HFF-Myc (cell line): ENCODE data around the gene C9orf152.

ENCODE experiments used
- DNase-seq: peaks from one replicate; pipeline ENCODE4 v3.0.0-alpha.2; 2011; ENCODE audit warnings: low read depth; ENCODE audit errors: extremely low read depth
- H3K4me3 ChIP-seq: replicated peaks from 2 replicates; pipeline ENCODE4 v1.5.1; 2011; ENCODE audit warnings: low read depth, mild to moderate bottlenecking, control low read depth, low read length
- TF ChIP-seq, protein P1 (sequence below): IDR thresholded peaks from 2 replicates; pipeline ENCODE4 v1.5.1; 2012; ENCODE audit warnings: mild to moderate bottlenecking, low read depth, low read length, control low read depth; ENCODE audit errors: missing control alignments

C9orf152 gene

DNA sequence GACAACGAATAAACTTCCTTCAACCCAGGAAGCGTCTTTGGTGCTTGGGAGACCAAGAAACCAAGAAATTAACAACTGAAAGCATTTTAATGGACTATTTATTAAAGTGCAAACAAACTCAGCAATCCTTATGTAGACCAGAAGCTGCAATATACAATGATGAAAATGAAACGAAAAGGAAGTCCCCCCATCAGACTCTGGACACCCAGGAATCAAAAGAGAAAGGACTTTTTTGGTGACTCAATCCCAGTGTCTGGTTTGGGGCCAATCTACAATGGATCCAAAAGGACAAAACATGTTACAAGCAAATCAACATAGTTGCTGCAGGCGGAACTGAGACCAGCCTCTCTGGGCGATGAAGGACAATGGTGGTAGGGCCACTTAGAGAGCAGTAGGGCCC lies 39.5 kb downstream of the C9orf152 start:
- DNase-seq = no peak
- H3K4me3 ChIP-seq = no peak overlapping the region
- TF ChIP-seq, protein P1, sequence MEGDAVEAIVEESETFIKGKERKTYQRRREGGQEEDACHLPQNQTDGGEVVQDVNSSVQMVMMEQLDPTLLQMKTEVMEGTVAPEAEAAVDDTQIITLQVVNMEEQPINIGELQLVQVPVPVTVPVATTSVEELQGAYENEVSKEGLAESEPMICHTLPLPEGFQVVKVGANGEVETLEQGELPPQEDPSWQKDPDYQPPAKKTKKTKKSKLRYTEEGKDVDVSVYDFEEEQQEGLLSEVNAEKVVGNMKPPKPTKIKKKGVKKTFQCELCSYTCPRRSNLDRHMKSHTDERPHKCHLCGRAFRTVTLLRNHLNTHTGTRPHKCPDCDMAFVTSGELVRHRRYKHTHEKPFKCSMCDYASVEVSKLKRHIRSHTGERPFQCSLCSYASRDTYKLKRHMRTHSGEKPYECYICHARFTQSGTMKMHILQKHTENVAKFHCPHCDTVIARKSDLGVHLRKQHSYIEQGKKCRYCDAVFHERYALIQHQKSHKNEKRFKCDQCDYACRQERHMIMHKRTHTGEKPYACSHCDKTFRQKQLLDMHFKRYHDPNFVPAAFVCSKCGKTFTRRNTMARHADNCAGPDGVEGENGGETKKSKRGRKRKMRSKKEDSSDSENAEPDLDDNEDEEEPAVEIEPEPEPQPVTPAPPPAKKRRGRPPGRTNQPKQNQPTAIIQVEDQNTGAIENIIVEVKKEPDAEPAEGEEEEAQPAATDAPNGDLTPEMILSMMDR = no peak

- no peak for DNase-seq
- TF ChIP-seq, protein P1 = no peak
- no peak overlapping the region for H3K4me3 ChIP-seq
Observed at GRCh38 chr9:110161940-110162339, 46.0 kb downstream of the C9orf152 start.

GRCh38 chr9:110160685-110161084 lies 47.3 kb downstream of the C9orf152 start:
- DNase-seq = no peak
- TF ChIP-seq, protein P1 = no peak
- no peak overlapping the region for H3K4me3 ChIP-seq

GRCh38 chr9:110160123-110160522 lies 47.8 kb downstream of the C9orf152 start:
- DNase-seq = no peak
- TF ChIP-seq, protein P1 = no peak
- no peak overlapping the region for H3K4me3 ChIP-seq

- TF ChIP-seq, protein P1 = no peak
- no peak for DNase-seq
- H3K4me3 ChIP-seq = no peak overlapping the region
Observed at GRCh38 chr9:110157823-110158664, 49.9 kb downstream of the C9orf152 start.

DNA sequence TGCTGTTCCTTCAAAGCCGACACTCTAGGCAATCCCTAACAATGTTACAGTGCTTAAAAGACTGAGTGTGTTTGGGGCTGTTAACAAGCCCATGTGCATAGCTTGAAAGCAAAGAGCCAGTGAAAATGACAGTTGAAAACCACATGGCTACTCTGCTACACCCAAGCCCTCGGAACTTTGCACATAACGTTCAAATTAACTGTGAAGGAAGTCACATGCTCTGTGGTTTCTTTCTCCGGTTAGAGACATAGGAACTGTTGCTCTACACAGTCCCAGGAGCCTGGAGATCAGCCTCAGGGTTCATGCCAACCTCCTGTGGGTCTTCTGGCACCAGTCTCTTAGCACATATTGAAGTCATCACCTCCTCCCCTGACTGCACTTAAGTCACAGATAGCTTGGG lies 51.1 kb downstream of the C9orf152 start:
- peak; percentile 86 for DNase-seq
- TF ChIP-seq, protein P1 = no peak
- H3K4me3 ChIP-seq = no peak overlapping the region

GRCh38 chr9:110156416-110156815 lies 51.5 kb downstream of the C9orf152 start:
- TF ChIP-seq, protein P1 = no peak
- H3K4me3 ChIP-seq = no peak overlapping the region
- no peak for DNase-seq
